ENCODE data around the gene NELFE.

- TF ChIP-seq CTCF (IDR thresholded peaks at IDR 0.05) (no peak), POLR2A (IDR thresholded peaks at IDR 0.05) (no peak)
Observed at GRCh38 chr6:31966506-31966905, 7.7 kb upstream of the NELFE start.

Data from heart left ventricle (tissue), 13 donors.